Right lobe of liver (tissue), 6 donors: ENCODE results near the gene PRUNE1. TPM values are rescaled to one million over a fixed set of nuclear protein-coding genes. Genes with fewer than 3 reads are reported as not detected.

ENCODE experiments used
- ATAC-seq, 4 donors: fragments of 200-7000 bp; cut with Tn5 transposase; one replicate each; pipeline ENCODE4 v1.9.1; 2020; ENCODE audit warnings: mild to moderate bottlenecking in 4 of 4, moderate library complexity in 4 of 4
- DNase-seq, 3 donors: peaks; one replicate each; pipeline ENCODE4 v3.0.0-alpha.2; 2020
- H3K27ac ChIP-seq, 3 donors: fragments of 200-600 bp; one replicate each; pipeline ENCODE4 v1.8.0; 2022
- H3K27me3 ChIP-seq, 2 donors: fragments of 200-600 bp; one replicate each; pipeline ENCODE4 v1.8.0; 2022
- H3K36me3 ChIP-seq, 4 donors: fragments of 200-600 bp; sonication (generic) in 1 of 4; one replicate each; pipeline versions ENCODE4 v1.5.1 to v1.8.0; 2017 to 2022; ENCODE audit warnings: control low read depth in 1 of 4
- H3K4me1 ChIP-seq, 4 donors: fragments of 200-600 bp; sonication (generic) in 1 of 4; one replicate each; pipeline versions ENCODE4 v1.5.1 to v1.8.0; 2017 to 2022; ENCODE audit warnings: control low read depth in 1 of 4
- H3K4me3 ChIP-seq, 3 donors: fragments of 200-600 bp; one replicate each; pipeline ENCODE4 v1.8.0; 2022
- H3K9me3 ChIP-seq, 4 donors: fragments of 200-600 bp; sonication (generic) in 1 of 4; one replicate each; pipeline versions ENCODE4 v1.5.1 to v1.8.0; 2017 to 2022; ENCODE audit warnings: control low read depth in 1 of 4
- CTCF ChIP-seq, 4 donors: fragments of 200-600 bp in 3 of 4; fragments of 450-650 bp in 1 of 4; IDR thresholded peaks; one replicate each; pipeline versions ENCODE4 v1.5.1 to v1.8.0; 2016 to 2022; ENCODE audit warnings: antibody characterized with exemption in 4 of 4, mild to moderate bottlenecking in 2 of 4
- POLR2A ChIP-seq: fragments of 450-650 bp; IDR thresholded peaks from one replicate; pipeline ENCODE4 v1.6.1; 2017; ENCODE audit warnings: antibody characterized with exemption, mild to moderate bottlenecking
- WGBS: methylation state at CpG from one replicate; pipeline ENCODE4 v1.1.6; 2018; ENCODE audit warnings: low coverage, low lambda C conversion rate; ENCODE audit not compliant: insufficient coverage; ENCODE audit errors: missing lambda C conversion rate; 5-methylcytosine and 5-hydroxymethylcytosine counted together
- intact Hi-C, 2 donors: fragments of 100-400 bp; cut with DNase I; formaldehyde crosslinking; loops; one replicate each; pipeline versions ENCODE4 v1.11.2 to v1.14.1; 2022
- total RNA-seq, 6 experiments: library from RNA; depleted of rRNA in 2 of 6; stranded (reverse); fragments of >200 nt in 2 of 6; fragmentation: NEBNext Ultra II Directional in 3 of 6; extraction: Animal tissue kit (Norgen Biotek cat#: 25700) in 3 of 6; gene quantifications; one replicate each; pipeline versions ENCODE4 v1.1.0 to v1.2.4, GENCODE V29; 2016 to 2023
- donor health status: DM: no; HTN: yes; CAD: no.
- donor health status: DM: no; HTN: no; CAD: no.
- donor health status: DM: no; HTN: no; CAD: no.
- donor health status: DM: no; HTN: yes; CAD: no.
- donor health status: DM: no; HTN: yes; CAD: no.

The PRUNE1 gene
- total RNA-seq, 6 experiments from 2014 or later, result 4.7 to 12.0 (median 10.1) TPM

DNA sequence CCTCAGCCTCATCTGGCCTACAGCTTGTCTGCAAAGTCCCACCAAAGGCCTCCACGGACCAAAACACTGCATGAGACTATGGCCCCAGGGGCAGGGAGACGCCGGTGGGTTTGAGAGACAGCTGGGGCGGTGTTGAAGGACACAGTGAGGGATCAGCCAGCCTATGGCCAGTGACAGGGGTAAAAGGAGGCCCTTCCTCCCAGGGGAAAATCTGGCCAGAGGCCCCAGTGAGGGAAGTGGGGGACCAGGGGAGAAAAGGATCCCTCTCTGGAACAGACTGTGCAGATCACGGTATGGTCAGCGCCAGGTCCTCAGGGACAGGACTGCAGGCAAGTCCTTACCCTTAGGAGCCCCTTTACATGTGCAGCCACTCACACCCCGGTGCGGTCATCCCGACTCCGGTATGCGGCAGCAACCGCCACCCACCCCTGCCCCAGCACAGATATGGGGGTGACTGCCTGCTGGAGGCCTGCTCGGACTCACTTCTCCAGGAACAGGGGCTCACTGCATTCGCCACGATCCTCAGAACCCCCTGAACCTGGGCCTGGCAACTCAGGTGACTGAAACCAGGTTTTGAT, 34.9 kb upstream of the PRUNE1 start:
- intact Hi-C loops, result no loop called here
- DNase-seq, result peak in 1 of 3 donors; percentile 44
- no peak for ATAC-seq
- no peak for TF ChIP-seq CTCF (IDR thresholded peaks at IDR 0.05)
- no peak for TF ChIP-seq POLR2A
- peaks cover 0 to 58% (median 25%) of the 10 kb centered on the region in 4 donors for H3K4me1 ChIP-seq
- H3K27me3 ChIP-seq, result no peaks in the 10 kb centered on the region
- H3K9me3 ChIP-seq, result no peaks in the 10 kb centered on the region
- H3K27ac ChIP-seq, result peak overlapping the region; percentile 90 to 97 (median 92)
- H3K4me3 ChIP-seq, result peak overlapping the region; percentile 68 to 89 (median 81)
- peaks cover 0 to 9% (median 4%) of the 10 kb centered on the region in 4 donors for H3K36me3 ChIP-seq
- 7% methylated on average over 5 of the region's 15 CpGs for WGBS

GRCh38 chr1:150973836-150974579, 34.2 kb upstream of the PRUNE1 start:
- WGBS, result 0% methylated on average over 10 of the region's 67 CpGs
- ATAC-seq, result peak in 1 of 4 donors; percentile 3
- H3K27me3 ChIP-seq, result no peaks in the 10 kb centered on the region
- TF ChIP-seq CTCF (IDR thresholded peaks at IDR 0.05) (no peak), POLR2A (no peak)
- H3K4me1 ChIP-seq, result peaks cover 0 to 58% (median 26%) of the 10 kb centered on the region in 4 donors
- peak overlapping the region; percentile 90 to 97 (median 92) for H3K27ac ChIP-seq
- no peaks in the 10 kb centered on the region for H3K9me3 ChIP-seq
- intact Hi-C loops, result no loop called here
- H3K36me3 ChIP-seq, result peaks cover 0 to 2% (median under 1%) of the 10 kb centered on the region in 4 donors
- peak overlapping the region; percentile 68 to 89 (median 81) for H3K4me3 ChIP-seq
- DNase-seq, result peak; percentile 46 to 64 (median 61)

DNA sequence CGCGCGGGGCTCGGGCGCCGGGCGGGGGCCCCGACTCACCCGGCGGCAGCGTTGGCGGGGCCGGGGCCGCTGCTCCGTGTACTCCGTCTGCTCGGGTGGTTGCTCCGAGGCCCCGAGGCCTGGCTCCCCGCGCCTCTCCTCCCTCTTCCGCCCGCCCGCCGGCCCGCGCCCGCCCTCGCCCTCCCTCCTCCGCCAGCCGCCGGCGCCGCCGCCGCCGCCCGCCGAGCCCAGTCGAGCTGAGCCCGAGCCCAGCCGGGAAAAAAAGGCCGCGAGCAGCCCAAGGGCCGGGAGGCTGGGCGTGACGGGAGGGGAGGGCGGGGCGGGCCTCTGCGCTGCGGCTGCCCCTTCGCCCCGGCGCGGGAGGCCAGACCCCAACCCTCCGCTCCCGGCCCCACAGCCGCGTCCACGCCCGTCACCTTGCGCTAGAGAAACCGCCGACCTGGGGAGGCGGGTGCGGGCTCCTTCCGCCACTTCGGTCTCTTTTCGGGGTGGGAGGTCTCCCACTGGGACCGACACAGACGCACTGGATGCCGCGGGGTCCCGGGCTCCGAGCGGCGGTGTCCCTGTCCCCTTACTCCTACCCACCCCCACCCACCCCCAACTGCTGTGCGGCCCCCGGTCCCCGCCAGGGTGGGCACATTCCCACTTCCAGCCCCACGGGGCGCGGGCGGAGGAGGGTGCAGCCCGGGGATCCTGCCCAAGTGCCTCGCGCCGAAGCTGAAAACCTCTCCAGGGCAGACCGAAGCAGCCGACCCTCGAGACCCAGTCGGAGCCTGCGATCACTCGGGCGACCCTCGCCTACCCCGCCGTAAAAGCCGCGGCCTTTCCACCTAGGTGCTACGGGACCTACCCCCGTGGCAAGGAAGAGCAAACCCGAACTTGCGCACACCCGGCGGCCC, 33.4 kb upstream of the PRUNE1 start, which contains the start of gene CERS2:
CERS2 (minus strand) TSS at position 256 of the 899 bp plus-strand sequence. CDS start 5,745 bp downstream, outside the sequence.
- peak; percentile 14 to 52 (median 46) for ATAC-seq
- Histone ChIP-seq H3K9me3 (no peaks in the 10 kb centered on the region), H3K4me1 (peaks cover 0 to 58% (median 24%) of the 10 kb centered on the region in 4 donors), H3K36me3 (no peaks in the 10 kb centered on the region), H3K27ac (peak within 1 kb of the TSS; percentile 90 to 97 (median 92)), H3K27me3 (no peaks in the 10 kb centered on the region), H3K4me3 (peak within 1 kb of the TSS; percentile 68 to 89 (median 81))
- peak; percentile 86 to 89 (median 87) for DNase-seq
- intact Hi-C loops, result no loop called here
- 0% methylated on average over 8 of the region's 106 CpGs for WGBS
- no peak for TF ChIP-seq CTCF (IDR thresholded peaks at IDR 0.05)
- TF ChIP-seq POLR2A, result peak; percentile 83

DNA sequence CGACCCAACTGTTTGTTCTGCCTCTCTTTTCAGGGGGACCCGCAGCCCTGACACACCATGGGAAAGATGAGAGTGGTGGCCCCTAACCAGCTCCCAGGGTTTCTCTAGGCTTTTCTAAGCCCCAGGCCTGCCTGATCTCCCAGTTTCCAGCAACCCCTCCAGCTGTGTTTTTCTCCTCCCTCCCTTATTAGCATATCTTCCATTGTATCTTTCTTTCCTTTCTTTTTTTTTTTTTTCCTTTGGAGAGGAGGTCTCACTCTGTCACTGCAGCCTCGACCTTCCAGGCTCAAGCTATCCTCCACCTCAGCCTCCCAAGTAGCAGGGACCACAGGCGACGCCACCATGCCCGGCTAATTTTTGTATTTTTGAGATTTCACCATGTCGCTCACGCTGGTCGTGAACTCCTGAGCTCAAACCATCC, 31.8 kb upstream of the PRUNE1 start:
- no peak overlapping the region for H3K4me3 ChIP-seq
- no peak for DNase-seq
- H3K27me3 ChIP-seq, result no peaks in the 10 kb centered on the region
- intact Hi-C loops, result no loop called here
- no peaks in the 10 kb centered on the region for H3K9me3 ChIP-seq
- 81% methylated on average over 6 of the region's 9 CpGs for WGBS
- ATAC-seq, result no peak
- peak overlapping the region; percentile 66 to 70 (median 69) for H3K27ac ChIP-seq
- no peaks in the 10 kb centered on the region for H3K36me3 ChIP-seq
- no peak for TF ChIP-seq CTCF (IDR thresholded peaks at IDR 0.05)
- TF ChIP-seq POLR2A, result no peak
- H3K4me1 ChIP-seq, result peaks cover 0 to 59% (median 25%) of the 10 kb centered on the region in 4 donors
